T-helper 9 cell (primary cell): Measurements from ENCODE around the gene LRPPRC.

Experiments used
- DNase-seq: peaks from one replicate; pipeline ENCODE4 v3.0.0-alpha.2; 2020

LRPPRC gene

DNA sequence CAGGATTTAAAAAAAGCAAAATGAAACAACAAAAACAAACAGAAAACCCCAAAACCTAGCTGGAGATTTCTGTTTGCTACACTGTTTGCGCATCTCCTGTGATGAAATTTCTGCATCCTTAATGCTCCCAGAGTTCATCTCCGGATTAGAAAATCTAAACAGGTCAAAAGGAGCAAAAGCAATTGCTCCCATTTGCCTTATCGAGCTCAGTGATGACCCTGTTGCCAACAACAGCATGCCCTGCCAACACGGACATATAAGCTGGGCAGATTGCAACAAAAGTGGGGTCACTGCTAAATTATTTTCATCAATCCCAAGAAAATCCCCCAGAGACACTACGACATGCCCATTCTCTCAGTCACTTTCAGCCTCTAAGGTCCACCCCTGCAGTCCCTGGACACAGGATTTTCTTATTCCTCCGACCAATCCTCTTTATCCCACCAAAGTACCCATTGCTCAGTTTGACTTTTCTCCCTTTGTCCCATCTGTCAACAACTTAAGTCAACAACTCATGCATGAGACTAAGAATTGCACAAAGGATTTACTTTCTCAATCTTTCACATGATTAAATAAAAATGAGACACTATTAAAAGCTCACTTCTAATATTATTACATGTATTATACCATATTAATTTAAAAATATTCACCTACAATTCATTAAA is 89.2 kb downstream of the LRPPRC start:
- DNase-seq, result no peak

- no peak for DNase-seq
These were observed 89.9 kb downstream of the LRPPRC start for GRCh38 chr2:43905871-43906270.

DNA sequence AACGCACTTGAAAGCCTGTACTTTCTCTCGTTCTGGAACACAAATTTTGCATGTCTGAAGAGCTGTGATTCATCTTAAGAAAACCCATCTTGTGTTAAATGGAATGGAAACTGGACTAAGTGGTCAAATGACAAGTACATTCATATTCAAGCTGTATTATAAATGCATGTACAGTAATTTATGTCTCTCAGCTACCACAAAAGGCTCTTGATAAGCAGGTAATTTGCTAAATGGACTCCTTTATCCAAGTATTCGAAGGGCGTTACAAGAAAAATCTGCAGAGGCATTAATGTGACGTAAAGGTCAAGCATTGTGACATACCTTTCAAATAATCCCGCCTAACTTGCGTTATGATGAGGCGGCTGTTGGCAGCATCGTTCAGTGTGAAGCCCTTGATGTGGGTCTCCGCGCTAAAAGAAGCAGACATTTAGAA is 90.4 kb downstream of the LRPPRC start:
- DNase-seq, result no peak

DNA sequence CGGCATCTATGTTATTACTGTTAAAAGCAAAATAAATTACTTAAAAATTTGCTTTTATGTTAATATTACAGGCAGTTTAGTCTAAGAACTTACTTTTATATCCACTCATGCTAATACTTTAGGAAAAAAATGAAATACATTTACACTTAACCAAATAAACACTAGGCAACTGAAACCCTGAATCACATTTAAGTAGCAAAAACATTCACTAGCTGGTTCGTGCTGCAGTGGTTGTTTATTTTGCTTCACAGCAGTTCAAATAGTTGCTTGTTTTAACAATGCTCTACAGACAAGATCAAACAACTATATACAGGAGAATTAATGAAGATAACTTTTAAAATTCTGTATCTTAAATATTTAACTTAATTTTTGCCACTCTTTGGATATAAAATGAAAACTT is 96.2 kb downstream of the LRPPRC start:
- DNase-seq, result no peak

DNA sequence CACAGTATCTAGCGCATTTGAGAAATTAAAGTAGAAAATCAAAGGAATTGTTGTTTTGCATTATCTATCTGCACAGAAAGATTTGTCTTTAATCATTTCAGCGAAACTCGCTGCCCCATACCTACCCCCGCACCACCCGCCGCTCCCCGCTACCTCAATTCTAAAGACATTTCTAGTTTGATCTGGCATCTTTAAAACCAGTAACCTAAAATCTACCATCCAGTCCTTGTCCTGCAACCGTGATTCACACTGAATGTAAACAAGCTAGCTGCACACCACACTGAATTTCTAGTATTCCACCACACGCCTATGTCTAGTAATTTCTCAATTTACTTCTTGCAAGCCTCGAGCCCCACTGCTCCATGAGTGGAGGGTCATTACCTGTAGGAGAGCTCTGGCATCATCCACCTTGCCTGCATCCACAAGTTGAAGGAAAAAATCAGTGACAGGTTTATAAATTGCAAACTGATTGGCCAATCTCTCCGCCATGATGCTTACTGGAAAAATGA is 96.9 kb downstream of the LRPPRC start:
- no peak for DNase-seq

DNA sequence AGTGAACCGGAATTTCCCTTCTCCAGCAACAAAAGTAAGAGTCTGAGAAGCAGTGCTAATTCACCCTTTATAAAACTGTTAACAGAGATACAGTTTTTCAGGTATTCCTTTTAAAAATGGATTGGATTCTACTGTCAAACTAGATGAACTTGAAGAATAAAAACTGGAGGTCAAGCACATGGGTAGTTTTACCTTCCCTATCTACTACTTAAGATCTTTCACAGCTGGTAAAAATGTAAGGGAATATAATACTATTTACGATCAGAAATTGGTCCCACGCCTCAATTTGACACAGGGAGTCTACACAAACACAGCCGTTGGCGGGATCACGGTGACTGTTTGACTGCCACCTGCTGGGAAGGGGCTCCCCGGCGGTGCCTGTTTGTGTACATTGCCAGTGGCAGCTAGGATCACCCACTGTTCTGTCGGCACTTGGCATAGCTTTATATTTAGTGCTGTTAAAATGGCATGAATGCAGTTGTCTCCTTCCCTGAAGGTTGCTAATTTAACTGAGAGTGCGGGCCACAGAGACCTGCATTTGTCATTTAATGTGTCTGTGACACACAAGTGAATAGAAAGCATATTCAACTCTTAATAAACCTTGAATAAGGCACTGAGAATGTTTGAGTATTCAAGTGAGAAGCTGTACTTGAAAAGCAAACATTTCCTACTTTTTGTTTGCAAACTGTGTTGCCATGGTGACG is 97.5 kb downstream of the LRPPRC start:
- DNase-seq, result no peak

DNA sequence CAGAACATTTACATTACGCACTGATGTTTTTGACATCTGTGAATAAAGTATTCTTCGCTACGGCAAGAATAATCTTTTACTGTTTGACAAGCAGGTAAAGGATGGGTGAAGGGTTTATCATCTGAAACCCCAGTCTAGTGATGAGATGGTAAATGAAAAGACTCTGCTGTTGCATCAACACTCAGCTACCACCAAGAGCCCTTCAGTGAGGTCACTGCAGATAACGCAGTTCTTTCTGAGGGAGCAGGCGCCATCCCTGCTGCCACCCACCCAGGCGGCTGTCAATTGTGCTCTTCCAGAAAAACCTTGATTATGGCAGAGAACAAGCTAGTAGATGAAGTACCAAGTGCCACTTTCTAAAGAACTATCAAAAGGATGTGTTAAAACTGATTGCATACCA is 98.3 kb downstream of the LRPPRC start:
- DNase-seq, result no peak

DNA sequence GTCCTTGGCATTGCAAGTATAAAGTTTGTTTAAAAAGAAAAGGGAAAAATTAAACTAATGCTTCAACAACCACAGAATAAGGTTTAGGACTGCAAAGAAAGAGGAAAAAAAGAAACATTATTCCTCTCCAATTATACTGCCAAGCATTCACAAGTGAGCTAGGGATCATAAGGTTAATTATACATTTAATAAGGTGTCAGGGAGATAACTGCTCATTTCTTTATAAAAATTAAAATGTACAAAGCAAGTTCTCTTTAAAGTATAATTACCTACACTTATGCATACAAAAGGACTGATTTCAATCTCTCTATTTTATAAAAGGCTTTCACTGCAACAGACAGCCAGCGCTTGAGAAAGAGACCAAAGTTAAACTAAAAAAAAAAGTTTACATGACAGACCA is 98.9 kb downstream of the LRPPRC start:
- DNase-seq, result no peak

GRCh38 chr2:43894743-43895142 is 101.0 kb downstream of the LRPPRC start:
- no peak for DNase-seq

- no peak for DNase-seq
These were observed 104.9 kb downstream of the LRPPRC start for GRCh38 chr2:43890855-43891254.

- DNase-seq, result no peak
These were observed 106.4 kb downstream of the LRPPRC start for GRCh38 chr2:43889416-43889815.

DNA sequence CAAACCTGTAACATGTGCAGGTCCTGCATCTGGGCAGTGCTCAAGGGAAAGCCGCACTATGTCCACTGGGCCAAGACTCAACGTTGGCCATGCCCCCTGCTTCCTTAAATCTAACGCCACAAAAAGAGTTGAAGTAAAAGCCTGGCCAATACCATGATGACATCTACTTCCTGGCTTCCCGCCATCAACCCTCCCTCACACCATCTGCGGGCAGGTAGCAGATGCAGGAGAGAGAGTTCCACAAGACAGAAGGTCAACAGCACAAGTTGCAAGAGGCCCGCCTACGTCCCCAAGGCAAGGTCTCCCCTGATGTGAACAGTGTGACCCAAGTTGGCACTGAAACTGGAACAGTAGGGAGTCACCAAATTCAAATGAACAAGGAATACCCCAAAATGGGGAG is 108.6 kb downstream of the LRPPRC start:
- DNase-seq, result no peak

- no peak for DNase-seq
These were observed 110.6 kb downstream of the LRPPRC start for GRCh38 chr2:43885132-43885632.

GRCh38 chr2:43884689-43885088 is 111.1 kb downstream of the LRPPRC start:
- DNase-seq, result no peak

- no peak for DNase-seq
These were observed 113.5 kb downstream of the LRPPRC start for GRCh38 chr2:43882312-43882711.

DNA sequence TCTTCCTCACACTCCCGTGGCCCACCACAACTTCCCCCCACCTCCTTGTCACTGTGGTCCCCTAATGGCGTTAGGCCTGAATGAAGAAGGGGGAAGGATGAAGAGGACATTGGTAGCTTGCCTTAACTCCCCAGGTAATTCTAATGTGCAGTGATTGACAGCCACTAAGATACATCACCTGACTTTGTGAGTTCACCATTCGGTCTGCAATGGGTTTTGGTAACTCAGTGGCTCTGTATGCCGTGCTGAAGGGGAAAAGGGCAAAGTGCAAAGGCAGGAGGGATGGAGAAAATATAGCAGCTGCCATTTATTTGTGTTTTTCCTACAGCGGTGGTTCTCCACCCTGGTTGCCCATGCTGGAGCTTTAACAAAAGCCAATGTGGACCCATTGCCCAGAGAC is 114.8 kb downstream of the LRPPRC start:
- DNase-seq, result no peak

- DNase-seq, result no peak
These were observed 115.3 kb downstream of the LRPPRC start for GRCh38 chr2:43880471-43880870.

DNA sequence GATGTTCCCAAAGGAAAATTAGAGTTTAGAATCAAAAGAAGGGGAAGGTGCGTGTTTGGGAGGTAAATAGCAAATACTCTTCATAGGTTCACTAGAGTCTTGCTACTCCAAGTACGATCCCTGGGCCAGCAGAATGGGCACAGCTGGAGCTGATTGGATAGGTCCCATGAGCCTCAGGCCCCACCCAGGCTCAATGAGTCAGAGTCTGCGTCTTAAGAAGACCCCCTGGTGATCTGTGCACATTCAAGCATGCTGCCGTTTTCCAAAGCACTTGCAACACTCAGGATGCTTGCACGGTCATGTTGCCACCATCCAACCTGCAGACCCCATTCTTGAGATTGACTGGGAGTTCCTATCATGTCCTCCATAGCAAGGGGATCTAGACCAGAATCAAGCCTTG is 116.5 kb downstream of the LRPPRC start:
- DNase-seq, result no peak

GRCh38 chr2:43877782-43878464 is 117.9 kb downstream of the LRPPRC start:
- DNase-seq, result peak; percentile 27

DNA sequence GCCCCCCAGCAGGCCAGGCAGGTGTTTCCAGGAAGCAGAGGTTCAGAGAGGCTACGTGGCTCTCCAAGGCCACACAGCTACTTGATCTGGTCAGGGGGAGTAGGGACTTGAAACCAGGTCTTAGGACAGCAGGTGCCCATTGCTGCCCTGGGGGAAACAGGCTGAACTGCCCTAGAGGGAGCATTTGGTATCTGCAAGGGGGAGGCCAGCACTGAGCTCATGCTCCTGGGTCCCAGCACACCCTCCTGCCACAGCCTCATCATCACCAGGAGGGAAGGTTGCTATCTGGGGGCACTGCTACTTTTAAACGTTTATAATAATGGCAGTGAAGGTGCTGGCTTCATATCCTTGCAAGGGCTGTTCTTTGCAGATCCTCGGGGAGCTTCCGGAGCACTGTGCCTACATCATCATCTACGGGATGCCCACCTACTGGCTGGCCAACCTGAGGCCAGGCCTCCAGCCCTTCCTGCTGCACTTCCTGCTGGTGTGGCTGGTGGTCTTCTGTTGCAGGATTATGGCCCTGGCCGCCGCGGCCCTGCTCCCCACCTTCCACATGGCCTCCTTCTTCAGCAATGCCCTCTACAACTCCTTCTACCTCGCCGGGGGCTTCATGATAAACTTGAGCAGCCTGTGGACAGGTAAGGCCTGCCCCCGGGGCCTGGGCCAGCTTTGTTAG is 120.9 kb downstream of the LRPPRC start:
- DNase-seq, result no peak

- no peak for DNase-seq
These were observed 123.6 kb downstream of the LRPPRC start for GRCh38 chr2:43872151-43872550.

GRCh38 chr2:43855292-43855691 is 140.5 kb downstream of the LRPPRC start:
- no peak for DNase-seq

DNA sequence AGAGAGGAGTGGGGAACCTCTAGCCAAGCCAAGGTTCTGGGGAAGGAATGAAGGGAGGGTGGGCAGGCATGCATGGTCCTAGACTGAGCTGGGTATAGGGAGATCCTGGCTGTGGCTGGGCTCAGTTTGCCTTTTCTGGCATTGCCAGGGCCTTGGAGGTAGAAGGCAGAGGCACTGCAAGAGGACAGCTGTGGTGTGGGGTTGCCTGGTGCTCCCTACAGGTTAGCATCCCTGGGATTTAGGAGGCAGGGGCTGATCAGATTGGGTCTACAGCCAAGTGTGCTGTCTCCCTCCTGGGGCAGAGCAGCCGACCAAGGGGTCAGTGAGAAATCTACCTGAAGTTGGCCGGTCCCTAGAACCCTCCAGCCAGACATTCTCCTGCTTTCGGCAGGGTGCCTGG is 141.1 kb downstream of the LRPPRC start:
- no peak for DNase-seq
